Natural killer cell (primary cell): ENCODE results near the gene ZNF48. TPM values are rescaled to one million over a fixed set of nuclear protein-coding genes. Genes with fewer than 3 reads are reported as not detected.

ENCODE experiments used
- ATAC-seq, 3 donors: fragments of 150-1000 bp in 2 of 3; fragments of 200-7000 bp in 1 of 3; cut with Tn5 transposase; 1 replicate in 1 of 3; 2 replicates in 2 of 3; pipeline ENCODE4 v1.10.0; 2021; ENCODE audit warnings: mild to moderate bottlenecking in 2 of 3, moderate library complexity in 2 of 3
- DNase-seq, 2 donors: peaks; one replicate each; pipeline versions ENCODE4 v3.0.0 to v3.0.0-alpha.2; 2013 to 2021; ENCODE audit warnings: mixed read lengths in 1 of 2
- H3K27ac ChIP-seq: one replicate; pipeline ENCODE4 v1.5.1; 2013; ENCODE audit warnings: mild to moderate bottlenecking, low read length
- H3K27me3 ChIP-seq: one replicate; pipeline ENCODE4 v1.6.1; 2013; ENCODE audit warnings: low read length; ENCODE audit not compliant: control insufficient read depth, insufficient read depth
- H3K36me3 ChIP-seq: one replicate; pipeline ENCODE4 v1.6.1; 2013; ENCODE audit warnings: low read length; ENCODE audit not compliant: control insufficient read depth, insufficient read depth
- H3K4me1 ChIP-seq: one replicate; pipeline ENCODE4 v1.6.1; 2013; ENCODE audit warnings: low read length; ENCODE audit not compliant: control insufficient read depth, insufficient read depth
- H3K4me3 ChIP-seq: one replicate; pipeline ENCODE4 v1.5.1; 2013; ENCODE audit warnings: low read length
- H3K9me3 ChIP-seq: one replicate; pipeline ENCODE4 v1.6.1; 2013; ENCODE audit warnings: low read length; ENCODE audit not compliant: control insufficient read depth, insufficient read depth
- H3K27ac Mint-ChIP-seq, 2 donors: one replicate each; pipeline ENCODE4 v1.8.0; 2022; ENCODE audit warnings: mild to moderate bottlenecking in 2 of 2, mixed read lengths in 2 of 2, moderate library complexity in 1 of 2
- H3K27me3 Mint-ChIP-seq, 2 donors: one replicate each; pipeline ENCODE4 v1.8.0; 2022; ENCODE audit warnings: low read depth in 2 of 2, mixed read lengths in 2 of 2
- H3K36me3 Mint-ChIP-seq: one replicate; pipeline ENCODE4 v1.8.0; 2022; ENCODE audit warnings: mixed read lengths
- H3K4me1 Mint-ChIP-seq, 2 donors: one replicate each; pipeline ENCODE4 v1.8.0; 2022; ENCODE audit warnings: mixed read lengths in 2 of 2
- H3K4me3 Mint-ChIP-seq: one replicate; pipeline ENCODE4 v1.8.0; 2022; ENCODE audit warnings: mild to moderate bottlenecking, moderate library complexity, mixed read lengths
- H3K9me3 Mint-ChIP-seq, 2 donors: one replicate each; pipeline ENCODE4 v1.8.0; 2022; ENCODE audit warnings: mixed read lengths in 2 of 2
- CTCF ChIP-seq: fragments of 200-600 bp; IDR thresholded peaks from one replicate; pipeline ENCODE4 v1.8.0; 2022; ENCODE audit warnings: antibody characterized with exemption
- WGBS: methylation state at CpG from one replicate; pipeline ENCODE4 v1.1.7; 2013; ENCODE audit warnings: missing lambda C conversion rate; ENCODE audit not compliant: insufficient coverage; 5-methylcytosine and 5-hydroxymethylcytosine counted together
- intact Hi-C: fragments of 100-400 bp; cut with micrococcal nuclease; formaldehyde crosslinking; loops from one replicate; pipeline ENCODE4 v1.14.2; 2022
- total RNA-seq, 4 donors: library from RNA; stranded (reverse); fragments of 120-200 nt in 1 of 4; gene quantifications; one replicate each; pipeline versions ENCODE4 v1.2.3 to v1.2.4, GENCODE V29; 2013 to 2022

ZNF48 gene
- total RNA-seq, 3 donors from 2014 or later (not counting 1 experiment from before 2014, with no cell fraction given): 5.5 to 7.4 (median 7.1) TPM

- intact Hi-C loops: no loop called here
- Histone ChIP-seq H3K36me3 (peaks cover 11% of the 10 kb centered on the region), H3K4me3 (peak overlapping the region; percentile 55), H3K27me3 (no peaks in the 10 kb centered on the region), H3K27ac (peak overlapping the region; percentile 82), H3K9me3 (no peaks in the 10 kb centered on the region), H3K4me1 (peaks cover 75% of the 10 kb centered on the region)
- 76% methylated on average over 7 of the region's 13 CpGs for WGBS
- H3K4me1 Mint-ChIP-seq: peaks cover 57 to 64% of the 10 kb centered on the region in 2 donors
- H3K9me3 Mint-ChIP-seq: no peaks in the 10 kb centered on the region
- DNase-seq (peak in 1 of 2 donors; percentile 50), ATAC-seq (no peak)
- peak overlapping the region; percentile 99 to 100 for H3K27ac Mint-ChIP-seq
- H3K27me3 Mint-ChIP-seq: no peaks in the 10 kb centered on the region
- H3K4me3 Mint-ChIP-seq: peak overlapping the region; percentile 84
- no peaks in the 10 kb centered on the region for H3K36me3 Mint-ChIP-seq
- TF ChIP-seq CTCF: no peak
These were observed 13.8 kb upstream of the ZNF48 start for GRCh38 chr16:30381291-30382041.

- H3K4me3 ChIP-seq: peak within 1 kb of the TSS; percentile 55
- H3K9me3 Mint-ChIP-seq: no peaks in the 10 kb centered on the region
These were observed 12.9 kb upstream of the ZNF48 start, which contains the start of gene SEPTIN1 for GRCh38 chr16:30382111-30382881. Gene SEPTIN1, minus strand, starts transcription at chr16:30382561. Its CDS starts 19 bp downstream, at chr16:30382542.

GRCh38 chr16:30383521-30383920 is 11.7 kb upstream of the ZNF48 start:
- Mint-ChIP-seq H3K27me3 (no peaks in the 10 kb centered on the region), H3K4me3 (peak overlapping the region; percentile 71), H3K4me1 (peaks cover 41 to 47% of the 10 kb centered on the region in 2 donors), H3K27ac (peak overlapping the region; percentile 99 to 100), H3K9me3 (no peaks in the 10 kb centered on the region), H3K36me3 (no peaks in the 10 kb centered on the region)
- Histone ChIP-seq H3K27me3 (no peaks in the 10 kb centered on the region), H3K4me3 (no peak overlapping the region), H3K27ac (peak overlapping the region; percentile 82), H3K4me1 (peaks cover 57% of the 10 kb centered on the region), H3K9me3 (no peaks in the 10 kb centered on the region), H3K36me3 (peaks cover 11% of the 10 kb centered on the region)
- WGBS: 81% methylated on average over 2 of the region's 2 CpGs
- ATAC-seq (no peak), DNase-seq (no peak)
- intact Hi-C loops: no loop called here
- no peak for TF ChIP-seq CTCF

More at GRCh38 chr16:30382111-30382881, 12.9 kb upstream of the ZNF48 start, which contains the start of gene SEPTIN1:
- Histone ChIP-seq H3K27me3 (no peaks in the 10 kb centered on the region), H3K36me3 (peaks cover 11% of the 10 kb centered on the region), H3K9me3 (no peaks in the 10 kb centered on the region), H3K4me1 (peaks cover 66% of the 10 kb centered on the region), H3K27ac (peak within 1 kb of the TSS; percentile 82)
- Mint-ChIP-seq H3K4me1 (peaks cover 53 to 59% of the 10 kb centered on the region in 2 donors), H3K4me3 (peak within 1 kb of the TSS; percentile 84), H3K27me3 (no peaks in the 10 kb centered on the region), H3K36me3 (no peaks in the 10 kb centered on the region), H3K27ac (peak within 1 kb of the TSS; percentile 99 to 100)
- ATAC-seq (peak; percentile 38 to 50 (median 41)), DNase-seq (peak; percentile 70 to 88)
- intact Hi-C loops: no loop called here
- TF ChIP-seq CTCF: no peak
- 7% methylated on average over 11 of the region's 12 CpGs for WGBS
